Measurements from ENCODE around the gene COL23A1. TPM values are rescaled to one million over a fixed set of nuclear protein-coding genes. Genes with fewer than 3 reads are reported as not detected.

COL23A1 gene
- total RNA-seq, 4 donors from 2014 or later, result 0.93 to 4.6 (median 2.4) TPM

GRCh38 chr5:178249191-178249989 is 340.8 kb downstream of the COL23A1 start:
- WGBS, 2 donors (ENCODE audit: low coverage in 1 of 2), result 70 to 73% methylated on average over 4 of the region's 13 CpGs
- Histone ChIP-seq H3K27me3 (peaks cover 14% of the 10 kb centered on the region), H3K36me3 (no peaks in the 10 kb centered on the region), H3K27ac (no peak overlapping the region), H3K4me3 (no peak overlapping the region), H3K4me1 (no peaks in the 10 kb centered on the region), H3K9me3 (no peaks in the 10 kb centered on the region)
- TF ChIP-seq EP300 (IDR thresholded peaks at IDR 0.05) (no peak), POLR2A (IDR thresholded peaks at IDR 0.05) (no peak), POLR2AphosphoS5 (IDR thresholded peaks at IDR 0.05) (no peak), CTCF (IDR thresholded peaks at IDR 0.05) (no peak)
- ATAC-seq, result no peak

GRCh38 chr5:178248750-178249149 is 341.4 kb downstream of the COL23A1 start:
- Histone ChIP-seq H3K4me3 (no peak overlapping the region), H3K9me3 (no peaks in the 10 kb centered on the region), H3K27ac (no peak overlapping the region), H3K27me3 (peaks cover 14% of the 10 kb centered on the region), H3K36me3 (no peaks in the 10 kb centered on the region), H3K4me1 (no peaks in the 10 kb centered on the region)
- ATAC-seq, result no peak
- TF ChIP-seq EP300 (IDR thresholded peaks at IDR 0.05), result no peak
- no peak for TF ChIP-seq POLR2AphosphoS5 (IDR thresholded peaks at IDR 0.05)
- no peak for TF ChIP-seq POLR2A (IDR thresholded peaks at IDR 0.05)
- TF ChIP-seq CTCF (IDR thresholded peaks at IDR 0.05), result no peak
- WGBS, 2 donors (ENCODE audit: low coverage in 1 of 2), result 70 to 80% methylated on average over 2 to 4 of the region's 18 CpGs

GRCh38 chr5:178247481-178248456 is 342.4 kb downstream of the COL23A1 start:
- Histone ChIP-seq H3K27me3 (peaks cover 14% of the 10 kb centered on the region), H3K4me1 (no peaks in the 10 kb centered on the region), H3K9me3 (no peaks in the 10 kb centered on the region), H3K4me3 (no peak overlapping the region), H3K36me3 (no peaks in the 10 kb centered on the region), H3K27ac (no peak overlapping the region)
- 83 to 89% methylated on average over 1 to 7 of the region's 24 CpGs for WGBS, 2 donors (ENCODE audit: low coverage in 1 of 2)
- TF ChIP-seq EP300 (IDR thresholded peaks at IDR 0.05) (no peak), POLR2AphosphoS5 (IDR thresholded peaks at IDR 0.05) (no peak), POLR2A (IDR thresholded peaks at IDR 0.05) (no peak), CTCF (IDR thresholded peaks at IDR 0.05) (no peak)
- ATAC-seq, result no peak

GRCh38 chr5:178246624-178247279 is 343.4 kb downstream of the COL23A1 start:
- Histone ChIP-seq H3K36me3 (no peaks in the 10 kb centered on the region), H3K4me3 (no peak overlapping the region), H3K4me1 (no peaks in the 10 kb centered on the region), H3K9me3 (no peaks in the 10 kb centered on the region), H3K27ac (no peak overlapping the region), H3K27me3 (peaks cover 14% of the 10 kb centered on the region)
- WGBS, 2 donors (ENCODE audit: low coverage in 1 of 2), result 80 to 82% methylated on average over 2 to 6 of the region's 15 CpGs
- no peak for TF ChIP-seq EP300 (IDR thresholded peaks at IDR 0.05)
- TF ChIP-seq POLR2A (IDR thresholded peaks at IDR 0.05), result no peak
- no peak for TF ChIP-seq POLR2AphosphoS5 (IDR thresholded peaks at IDR 0.05)
- no peak for TF ChIP-seq CTCF (IDR thresholded peaks at IDR 0.05)
- ATAC-seq, result no peak

All from gastroesophageal sphincter (tissue), 4 donors.